ENCODE data around the gene DNAAF3.

The DNAAF3 gene

GRCh38 chr19:55147545-55148251 lies 18.7 kb downstream of the DNAAF3 start:
- H3K4me1 ChIP-seq (ENCODE audit: insufficient read depth, low read length) = no peaks in the 10 kb centered on the region
- H2AFZ ChIP-seq (ENCODE audit: low read depth, low read length) = no peak overlapping the region
- no peak overlapping the region for H3K4me3 ChIP-seq (ENCODE audit: low read depth in 1 of 2, low read length in 2 of 2)
- DNase-seq = no peak
- peaks cover 13% of the 10 kb centered on the region for H3K27me3 ChIP-seq (ENCODE audit: insufficient read depth, low read length, poor library complexity)
- H3K9me3 ChIP-seq (ENCODE audit: insufficient read depth, low read length, severe bottlenecking) = no peaks in the 10 kb centered on the region
- H3K36me3 ChIP-seq (ENCODE audit: insufficient read depth, low read length) = no peaks in the 10 kb centered on the region
- H3K9ac ChIP-seq (ENCODE audit: low read depth, low read length) = no peak overlapping the region
- H3K27ac ChIP-seq (ENCODE audit: low read length) = no peak overlapping the region
- ATAC-seq (ENCODE audit: insufficient read depth, low read depth) = no peak
- no peak overlapping the region for H3K4me2 ChIP-seq (ENCODE audit: insufficient read depth, low read length)
- H4K20me1 ChIP-seq (ENCODE audit: insufficient read depth, low read length) = no peaks in the 10 kb centered on the region
- H3K79me2 ChIP-seq (ENCODE audit: insufficient read depth, low read length) = no peaks in the 10 kb centered on the region
- TF ChIP-seq EZH2 (IDR thresholded peaks at IDR 0.05; ENCODE audit: borderline replicate concordance, low read depth, low read length, severe bottlenecking) = no peak
- no peak for TF ChIP-seq CTCF (IDR thresholded peaks at IDR 0.05; ENCODE audit: borderline replicate concordance, extremely low read depth, low read length, poor library complexity, severe bottlenecking)

DNA sequence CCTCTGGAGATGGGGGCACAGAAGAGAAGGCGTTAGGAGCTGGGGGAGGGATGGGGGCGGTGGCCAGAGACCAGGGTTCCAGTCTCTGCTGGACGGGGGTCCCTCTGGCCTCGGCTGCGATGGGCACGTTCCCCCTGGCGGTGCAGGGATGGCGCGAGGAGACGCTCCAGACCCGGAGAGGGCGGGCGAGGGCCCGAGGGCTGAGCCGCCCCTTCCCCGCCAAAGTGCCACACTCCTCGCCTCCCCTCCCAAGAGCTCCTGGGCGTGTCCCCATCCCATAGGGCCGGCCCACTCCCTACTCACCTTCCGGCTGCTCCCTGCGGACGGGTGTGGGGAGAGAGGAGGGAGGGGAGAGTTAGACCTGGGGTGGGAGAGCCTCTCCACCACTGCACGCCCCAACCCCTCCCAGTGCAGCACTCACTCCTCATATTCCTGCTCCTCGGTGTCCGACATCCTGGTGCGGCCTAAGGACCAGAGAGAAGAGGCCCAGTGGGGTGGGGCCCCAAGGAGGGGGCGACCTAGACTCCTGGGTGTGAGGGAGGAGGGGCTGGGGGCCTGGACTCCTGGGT lies 19.6 kb downstream of the DNAAF3 start:
- no peaks in the 10 kb centered on the region for H4K20me1 ChIP-seq (ENCODE audit: insufficient read depth, low read length)
- H3K36me3 ChIP-seq (ENCODE audit: insufficient read depth, low read length) = no peaks in the 10 kb centered on the region
- TF ChIP-seq EZH2 (IDR thresholded peaks at IDR 0.05; ENCODE audit: borderline replicate concordance, low read depth, low read length, severe bottlenecking) = no peak
- TF ChIP-seq CTCF (IDR thresholded peaks at IDR 0.05; ENCODE audit: borderline replicate concordance, extremely low read depth, low read length, poor library complexity, severe bottlenecking) = no peak
- no peak overlapping the region for H3K9ac ChIP-seq (ENCODE audit: low read depth, low read length)
- no peaks in the 10 kb centered on the region for H3K4me1 ChIP-seq (ENCODE audit: insufficient read depth, low read length)
- no peak overlapping the region for H3K27ac ChIP-seq (ENCODE audit: low read length)
- peaks cover 13% of the 10 kb centered on the region for H3K27me3 ChIP-seq (ENCODE audit: insufficient read depth, low read length, poor library complexity)
- no peaks in the 10 kb centered on the region for H3K9me3 ChIP-seq (ENCODE audit: insufficient read depth, low read length, severe bottlenecking)
- DNase-seq (no peak), ATAC-seq (ENCODE audit: insufficient read depth, low read depth) (peak; percentile 52; the same call in 2 of the 3 replicates)
- H2AFZ ChIP-seq (ENCODE audit: low read depth, low read length) = no peak overlapping the region
- H3K4me3 ChIP-seq (ENCODE audit: low read depth in 1 of 2, low read length in 2 of 2) = no peak overlapping the region
- H3K79me2 ChIP-seq (ENCODE audit: insufficient read depth, low read length) = no peaks in the 10 kb centered on the region
- no peak overlapping the region for H3K4me2 ChIP-seq (ENCODE audit: insufficient read depth, low read length)

GRCh38 chr19:55146078-55146704 lies 20.2 kb downstream of the DNAAF3 start:
- Histone ChIP-seq H3K36me3 (ENCODE audit: insufficient read depth, low read length) (no peaks in the 10 kb centered on the region), H2AFZ (ENCODE audit: low read depth, low read length) (no peak overlapping the region), H4K20me1 (ENCODE audit: insufficient read depth, low read length) (0 out of 2 replicates have a peak, but pooled peaks cover under 1% of the 10 kb centered on the region), H3K4me3 (ENCODE audit: low read depth in 1 of 2, low read length in 2 of 2) (no peak overlapping the region), H3K4me2 (ENCODE audit: insufficient read depth, low read length) (no peak overlapping the region), H3K4me1 (ENCODE audit: insufficient read depth, low read length) (no peaks in the 10 kb centered on the region), H3K27ac (ENCODE audit: low read length) (no peak overlapping the region), H3K79me2 (ENCODE audit: insufficient read depth, low read length) (no peaks in the 10 kb centered on the region), H3K9ac (ENCODE audit: low read depth, low read length) (no peak overlapping the region), H3K9me3 (ENCODE audit: insufficient read depth, low read length, severe bottlenecking) (no peaks in the 10 kb centered on the region), H3K27me3 (ENCODE audit: insufficient read depth, low read length, poor library complexity) (peaks cover 13% of the 10 kb centered on the region)
- TF ChIP-seq EZH2 (IDR thresholded peaks at IDR 0.05; ENCODE audit: borderline replicate concordance, low read depth, low read length, severe bottlenecking) (no peak), CTCF (IDR thresholded peaks at IDR 0.05; ENCODE audit: borderline replicate concordance, extremely low read depth, low read length, poor library complexity, severe bottlenecking) (peak; percentile 65)
- DNase-seq = peak; percentile 49
- ATAC-seq (ENCODE audit: insufficient read depth, low read depth) = peak; percentile 43; the same call in 1 of the 3 replicates
